KOPT-K1 (cell line): Measurements from ENCODE around the gene TPPP3.

Experiments used
- H3K27ac ChIP-seq: fragments of 200-600 bp; sonication (generic); 2 replicates; pipeline ENCODE4 v1.5.1; 2016; ENCODE audit warnings: antibody characterized with exemption, mild to moderate bottlenecking, low read depth, low read length; ENCODE audit not compliant: poor library complexity, severe bottlenecking
- H3K36me3 ChIP-seq: fragments of 200-600 bp; sonication (generic); 2 replicates; pipeline ENCODE4 v1.5.1; 2017; ENCODE audit warnings: antibody characterized with exemption, mild to moderate bottlenecking, low read length, moderate library complexity; ENCODE audit not compliant: insufficient read depth
- H3K9me3 ChIP-seq: fragments of 200-600 bp; sonication (generic); 2 replicates; pipeline ENCODE4 v1.5.1; 2017; ENCODE audit warnings: antibody characterized with exemption, low read length, mild to moderate bottlenecking; ENCODE audit not compliant: insufficient read depth, poor library complexity, severe bottlenecking

Gene TPPP3

GRCh38 chr16:67399749-67400704, 6.7 kb upstream of the TPPP3 start:
- Histone ChIP-seq H3K36me3 (no peaks in the 10 kb centered on the region), H3K27ac (no peak overlapping the region), H3K9me3 (no peaks in the 10 kb centered on the region)

GRCh38 chr16:67399218-67399733, 6.0 kb upstream of the TPPP3 start:
- Histone ChIP-seq H3K27ac (no peak overlapping the region), H3K36me3 (no peaks in the 10 kb centered on the region), H3K9me3 (no peaks in the 10 kb centered on the region)

GRCh38 chr16:67398546-67399217, 5.4 kb upstream of the TPPP3 start:
- no peak overlapping the region for H3K27ac ChIP-seq
- H3K9me3 ChIP-seq = no peaks in the 10 kb centered on the region
- H3K36me3 ChIP-seq = no peaks in the 10 kb centered on the region

- no peak overlapping the region for H3K27ac ChIP-seq
- no peaks in the 10 kb centered on the region for H3K36me3 ChIP-seq
- no peaks in the 10 kb centered on the region for H3K9me3 ChIP-seq
Observed at GRCh38 chr16:67397812-67398545, 4.7 kb upstream of the TPPP3 start.

- H3K9me3 ChIP-seq = no peaks in the 10 kb centered on the region
- H3K27ac ChIP-seq = no peak overlapping the region
Observed at GRCh38 chr16:67397036-67397801, 3.9 kb upstream of the TPPP3 start.

GRCh38 chr16:67396159-67397035, 3.1 kb upstream of the TPPP3 start:
- H3K27ac ChIP-seq = no peak overlapping the region
- H3K36me3 ChIP-seq = no peaks in the 10 kb centered on the region
- H3K9me3 ChIP-seq = no peaks in the 10 kb centered on the region

More at GRCh38 chr16:67397036-67397801, 3.9 kb upstream of the TPPP3 start:
- H3K36me3 ChIP-seq = no peaks in the 10 kb centered on the region

GRCh38 chr16:67395458-67396158, 2.3 kb upstream of the TPPP3 start:
- H3K9me3 ChIP-seq = no peaks in the 10 kb centered on the region
- H3K36me3 ChIP-seq = no peaks in the 10 kb centered on the region
- H3K27ac ChIP-seq = no peak overlapping the region

- H3K36me3 ChIP-seq = no peaks in the 10 kb centered on the region
- no peaks in the 10 kb centered on the region for H3K9me3 ChIP-seq
- no peak overlapping the region for H3K27ac ChIP-seq
Observed at GRCh38 chr16:67395105-67395457, 1.8 kb upstream of the TPPP3 start.

GRCh38 chr16:67394155-67395104, 1.1 kb upstream of the TPPP3 start:
- Histone ChIP-seq H3K36me3 (no peaks in the 10 kb centered on the region), H3K27ac (no peak overlapping the region), H3K9me3 (no peaks in the 10 kb centered on the region)

- H3K27ac ChIP-seq = no peak overlapping the region
- no peaks in the 10 kb centered on the region for H3K36me3 ChIP-seq
- H3K9me3 ChIP-seq = no peaks in the 10 kb centered on the region
Observed at GRCh38 chr16:67393788-67394154, 473 bp upstream of the TPPP3 start.

- Histone ChIP-seq H3K9me3 (no peaks in the 10 kb centered on the region), H3K36me3 (no peaks in the 10 kb centered on the region), H3K27ac (no peak overlapping the region)
Observed at GRCh38 chr16:67392301-67393059, 818 bp downstream of the TPPP3 start.
